DND-41 (cell line): Measurements from ENCODE around the gene NEB.

Experiments
- CTCF ChIP-seq: IDR thresholded peaks from 2 replicates; pipeline ENCODE4 v1.5.1; 2012; ENCODE audit warnings: borderline replicate concordance, low read length, moderate library complexity, mild to moderate bottlenecking; ENCODE audit not compliant: poor library complexity, severe bottlenecking; ENCODE audit errors: extremely low read depth
- EZH2 ChIP-seq: IDR thresholded peaks from 3 replicates; pipeline ENCODE4 v1.6.1; 2012; ENCODE audit warnings: borderline replicate concordance, low read depth, mild to moderate bottlenecking, moderate library complexity, low read length, inconsistent platforms; ENCODE audit not compliant: severe bottlenecking

- TF ChIP-seq CTCF, result no peak
- TF ChIP-seq EZH2, result no peak
These were observed 83.8 kb downstream of the NEB start for GRCh38 chr2:151650456-151650855.
